ENCODE data around the gene CDH6. TPM values are rescaled to one million over a fixed set of nuclear protein-coding genes. Genes with fewer than 3 reads are reported as not detected.

Gene CDH6
- total and polyA plus RNA-seq, 2 of the 4 experiments (the other 2 are of a cell fraction) = 72.2 to 232 TPM

GRCh38 chr5:31319335-31319734, 125.8 kb downstream of the CDH6 start:
- no peak overlapping the region for H4K8ac ChIP-seq (ENCODE audit: low read depth in 2 of 2, low read length in 2 of 2)
- no peak for ATAC-seq (ENCODE audit: low read depth)
- H2BK120ac ChIP-seq (ENCODE audit: low read depth, low read length) = no peak overlapping the region
- no peak overlapping the region for H3K9ac ChIP-seq (ENCODE audit: low read depth, low read length)
- no peak overlapping the region; the same call in 1 of the 2 replicates for H4K5ac ChIP-seq (ENCODE audit: low read depth, low read length)
- intact Hi-C loops (cut with micrococcal nuclease) = no loop called here
- no peak overlapping the region for H2AFZ ChIP-seq (replicated peaks; ENCODE audit: low read length, poor library complexity)
- H4K91ac ChIP-seq (ENCODE audit: insufficient read depth, low read depth, low read length) = no peak overlapping the region
- WGBS, 2 experiments (ENCODE audit: extremely low coverage in 2 of 2, insufficient read length in 1 of 2) = no CpG with 5 or more reads among the region's 4 CpGs
- no peak overlapping the region for H3K56ac ChIP-seq (ENCODE audit: extremely low read depth, insufficient read depth, low read length)
- no peak overlapping the region for H2AK5ac ChIP-seq (ENCODE audit: low read depth, low read length)
- H2AK9ac ChIP-seq (replicated peaks; ENCODE audit: low read depth, low read length, poor library complexity) = no peak overlapping the region
- no peak for DNase-seq
- no peaks in the 10 kb centered on the region for H4K20me1 ChIP-seq (ENCODE audit: insufficient read depth, low read length)
- in situ Hi-C loops (cut with MboI; ENCODE audit: low sequenced_read_pairs) = no loop called here
- H3K4me2 ChIP-seq (ENCODE audit: low read depth, low read length) = no peak overlapping the region
- no peak for TF ChIP-seq SMC3 (IDR thresholded peaks at IDR 0.05; ENCODE audit: low read depth, low read length)
- no peak for TF ChIP-seq MXI1 (IDR thresholded peaks at IDR 0.05; ENCODE audit: borderline replicate concordance, low read depth, low read length)
- TF ChIP-seq BHLHE40 (IDR thresholded peaks at IDR 0.05; ENCODE audit: low read depth, low read length) = no peak
- no peak overlapping the region for H2BK20ac ChIP-seq (ENCODE audit: low read depth, low read length)
- H3K4me3 ChIP-seq (ENCODE audit: insufficient read depth, low read depth, low read length) = no peak overlapping the region
- H3K79me1 ChIP-seq (ENCODE audit: low read depth in 1 of 2, low read length in 2 of 2) = no peaks in the 10 kb centered on the region
- CTCF ChIA-PET = no interaction called here
- peaks cover 5% of the 10 kb centered on the region; the same call in 1 of the 2 replicates for H3K9me1 ChIP-seq (ENCODE audit: insufficient read depth, low read length)
- H3K36me3 ChIP-seq (ENCODE audit: control insufficient read depth, insufficient read depth, low read length) = peaks cover 19% of the 10 kb centered on the region
- H2BK5ac ChIP-seq (ENCODE audit: low read depth, low read length, poor library complexity, severe bottlenecking) = no peak overlapping the region
- H3K14ac ChIP-seq (replicated peaks; ENCODE audit: low read depth, low read length) = no peak overlapping the region
- no peaks in the 10 kb centered on the region for H3K27me3 ChIP-seq (ENCODE audit: control insufficient read depth, insufficient read depth, low read length)
- H3K23ac ChIP-seq (ENCODE audit: low read depth, low read length) = no peak overlapping the region
- H3K4me1 ChIP-seq (ENCODE audit: control insufficient read depth, insufficient read depth, low read length) = no peaks in the 10 kb centered on the region
- H3K4ac ChIP-seq (ENCODE audit: low read depth, low read length) = no peak overlapping the region
- H2BK15ac ChIP-seq (ENCODE audit: low read depth, low read length) = no peak overlapping the region
- POLR2A ChIA-PET (ENCODE audit: unreplicated experiment) = no interaction called here
- dilution Hi-C loops (cut with HindIII; ENCODE audit: low sequenced_read_pairs, unreplicated experiment) = no loop called here
- H3K18ac ChIP-seq (ENCODE audit: low read depth, low read length) = no peak overlapping the region
- H3K27ac ChIP-seq (ENCODE audit: insufficient read depth, low read length) = no peak overlapping the region
- no TSS peak for BruUV-seq (replicated peaks)
- no peaks in the 10 kb centered on the region for H3K9me3 ChIP-seq (ENCODE audit: control insufficient read depth, insufficient read depth, low read length)

All from IMR-90 (cell line).